ENCODE results near the gene DTNB. TPM values are rescaled to one million over a fixed set of nuclear protein-coding genes. Genes with fewer than 3 reads are reported as not detected.

Gene DTNB
- total RNA-seq, 4 donors from 2014 or later = 3.0 to 7.5 (median 4.3) TPM

DNA sequence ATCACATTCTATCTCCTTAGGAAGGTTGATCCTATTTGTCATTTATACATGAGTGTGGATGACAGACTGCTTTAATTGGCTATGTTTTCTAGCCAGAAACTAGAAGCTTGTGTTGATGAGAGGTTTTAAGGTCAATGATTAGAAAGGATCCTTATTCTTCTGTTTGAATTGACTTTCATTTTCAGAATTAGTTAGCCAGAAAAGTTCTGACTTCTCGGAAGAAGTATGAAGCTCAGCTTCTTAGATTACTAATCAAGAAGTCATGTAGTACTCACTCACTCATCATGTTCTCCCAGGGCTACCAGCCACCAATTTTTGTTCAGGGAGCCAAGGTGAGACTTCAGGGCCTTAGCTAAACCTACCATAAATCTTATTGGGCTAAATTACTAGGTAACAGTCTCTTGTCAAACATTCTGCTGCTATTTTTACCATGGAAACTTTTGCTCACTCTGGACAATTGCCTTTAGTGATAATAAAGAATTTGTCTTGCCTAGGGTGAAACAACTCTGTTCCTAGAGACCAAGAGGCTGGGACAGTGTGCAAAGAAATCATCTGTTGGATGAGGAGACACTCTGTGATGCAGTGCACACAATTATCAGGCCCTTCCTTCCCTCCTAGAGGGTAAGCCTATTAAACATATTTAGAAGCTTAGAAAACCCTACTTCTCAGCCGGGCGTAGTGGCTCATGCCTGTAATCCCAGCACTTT lies 220.0 kb downstream of the DTNB start:
- no peak for DNase-seq (ENCODE audit: extremely low spot score)
- WGBS = 54% methylated on average over 3 of the region's 3 CpGs
- peaks cover 0 to 6% (median 0%) of the 10 kb centered on the region in 4 donors for H3K36me3 ChIP-seq

DNA sequence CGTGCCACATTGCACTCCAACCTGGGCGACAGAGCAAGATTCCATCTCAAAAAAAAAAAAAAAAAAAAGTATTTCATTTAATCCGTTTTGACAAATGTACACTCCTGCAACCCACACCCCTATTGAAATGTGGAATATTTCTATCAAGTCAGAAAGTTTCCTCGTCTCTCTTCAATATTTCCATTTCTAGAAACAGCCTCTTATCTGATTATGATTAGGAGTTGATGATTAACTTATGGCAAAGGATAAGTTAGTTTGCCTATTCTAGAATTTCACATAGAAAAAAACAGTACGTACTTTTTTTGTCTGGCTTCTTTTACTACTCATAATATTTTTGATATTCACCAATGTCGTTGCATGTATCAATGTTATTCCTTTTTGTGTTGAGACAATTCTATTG lies 224.6 kb downstream of the DTNB start:
- TF ChIP-seq EP300 (IDR thresholded peaks at IDR 0.05) (no peak), POLR2AphosphoS5 (IDR thresholded peaks at IDR 0.05) (no peak), POLR2A (IDR thresholded peaks at IDR 0.05; ENCODE audit: low read depth) (no peak)
- TF ChIP-seq, protein P1, sequence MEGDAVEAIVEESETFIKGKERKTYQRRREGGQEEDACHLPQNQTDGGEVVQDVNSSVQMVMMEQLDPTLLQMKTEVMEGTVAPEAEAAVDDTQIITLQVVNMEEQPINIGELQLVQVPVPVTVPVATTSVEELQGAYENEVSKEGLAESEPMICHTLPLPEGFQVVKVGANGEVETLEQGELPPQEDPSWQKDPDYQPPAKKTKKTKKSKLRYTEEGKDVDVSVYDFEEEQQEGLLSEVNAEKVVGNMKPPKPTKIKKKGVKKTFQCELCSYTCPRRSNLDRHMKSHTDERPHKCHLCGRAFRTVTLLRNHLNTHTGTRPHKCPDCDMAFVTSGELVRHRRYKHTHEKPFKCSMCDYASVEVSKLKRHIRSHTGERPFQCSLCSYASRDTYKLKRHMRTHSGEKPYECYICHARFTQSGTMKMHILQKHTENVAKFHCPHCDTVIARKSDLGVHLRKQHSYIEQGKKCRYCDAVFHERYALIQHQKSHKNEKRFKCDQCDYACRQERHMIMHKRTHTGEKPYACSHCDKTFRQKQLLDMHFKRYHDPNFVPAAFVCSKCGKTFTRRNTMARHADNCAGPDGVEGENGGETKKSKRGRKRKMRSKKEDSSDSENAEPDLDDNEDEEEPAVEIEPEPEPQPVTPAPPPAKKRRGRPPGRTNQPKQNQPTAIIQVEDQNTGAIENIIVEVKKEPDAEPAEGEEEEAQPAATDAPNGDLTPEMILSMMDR (IDR thresholded peaks at IDR 0.05) = no peak
- no peak for DNase-seq (ENCODE audit: extremely low spot score)
- no peak overlapping the region for H3K27ac ChIP-seq (replicated peaks in 1 of 4)
- no peaks in the 10 kb centered on the region for H3K27me3 ChIP-seq
- H3K4me3 ChIP-seq = no peak overlapping the region
- 93% methylated on average over 6 of the region's 6 CpGs for WGBS
- H3K4me1 ChIP-seq = peaks cover 4 to 10% (median 9%) of the 10 kb centered on the region in 4 donors
- peaks cover 0 to 6% (median 0%) of the 10 kb centered on the region in 4 donors for H3K36me3 ChIP-seq
- intact Hi-C loops (cut with DNase I) = no loop called here
- H3K9me3 ChIP-seq = no peaks in the 10 kb centered on the region

More for the DNA sequence above, 220.0 kb downstream of the DTNB start:
- no peaks in the 10 kb centered on the region for H3K9me3 ChIP-seq
- H3K4me3 ChIP-seq = no peak overlapping the region
- H3K27me3 ChIP-seq = no peaks in the 10 kb centered on the region
- intact Hi-C loops (cut with DNase I) = no loop called here
- H3K4me1 ChIP-seq = peaks cover 4 to 34% (median 28%) of the 10 kb centered on the region in 4 donors
- TF ChIP-seq POLR2A (IDR thresholded peaks at IDR 0.05; ENCODE audit: low read depth) (no peak), POLR2AphosphoS5 (IDR thresholded peaks at IDR 0.05) (no peak), EP300 (IDR thresholded peaks at IDR 0.05) (no peak)
- TF ChIP-seq, protein P1 (IDR thresholded peaks at IDR 0.05) = no peak
- peak overlapping the region in 1 of 4 donors; percentile 20 for H3K27ac ChIP-seq (replicated peaks in 1 of 4)

DNA sequence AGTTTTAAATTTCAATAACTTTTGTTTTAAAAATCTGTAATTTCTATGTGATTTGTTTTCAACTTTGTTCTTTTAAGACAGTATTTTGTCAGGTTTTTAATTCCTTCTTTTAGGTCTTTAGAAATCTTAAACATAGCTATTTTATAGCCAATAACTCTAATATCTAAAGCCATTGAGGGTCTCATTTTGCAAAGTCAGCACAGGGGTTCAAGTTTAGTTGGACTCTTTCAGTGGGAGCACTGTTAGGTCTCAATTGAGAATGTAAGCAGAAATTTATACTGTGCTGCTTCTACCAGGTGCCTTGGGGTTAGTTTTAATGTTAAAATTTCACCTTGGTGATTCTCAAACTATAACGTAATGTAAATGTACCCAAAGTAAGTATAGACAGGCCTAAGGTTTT lies 226.4 kb downstream of the DTNB start:
- Histone ChIP-seq H3K36me3 (peaks cover 0 to 6% (median 0%) of the 10 kb centered on the region in 4 donors), H3K4me3 (no peak overlapping the region), H3K27ac (replicated peaks in 1 of 4) (no peak overlapping the region), H3K9me3 (no peaks in the 10 kb centered on the region), H3K4me1 (no peaks in the 10 kb centered on the region), H3K27me3 (no peaks in the 10 kb centered on the region)
- TF ChIP-seq, protein P1 (IDR thresholded peaks at IDR 0.05) = no peak
- no peak for TF ChIP-seq POLR2A (IDR thresholded peaks at IDR 0.05; ENCODE audit: low read depth)
- no peak for TF ChIP-seq EP300 (IDR thresholded peaks at IDR 0.05)
- TF ChIP-seq POLR2AphosphoS5 (IDR thresholded peaks at IDR 0.05) = no peak
- 89% methylated on average over 1 of the region's 1 CpG for WGBS
- intact Hi-C loops (cut with DNase I) = no loop called here
- DNase-seq (ENCODE audit: extremely low spot score) = no peak

DNA sequence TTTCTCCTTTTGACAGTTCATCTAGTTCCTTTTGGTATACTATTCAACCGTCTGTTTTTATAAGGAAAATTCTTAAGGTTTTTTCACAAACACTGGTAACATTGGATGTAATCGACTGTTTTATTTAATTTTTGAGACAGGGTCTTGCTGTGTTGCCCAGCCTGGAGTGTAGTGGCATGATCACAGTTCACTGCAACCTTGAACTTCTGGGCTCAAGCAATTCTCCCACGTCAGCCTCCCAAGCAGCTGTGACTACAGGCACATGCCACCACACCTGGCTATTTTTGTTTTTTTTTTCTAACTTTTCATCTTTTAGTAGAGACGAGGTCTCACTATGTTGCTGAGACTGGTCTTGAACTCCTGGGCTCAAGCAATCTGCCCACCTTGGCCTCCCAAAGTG lies 227.3 kb downstream of the DTNB start:
- WGBS = 90% methylated on average over 4 of the region's 4 CpGs
- intact Hi-C loops (cut with DNase I) = no loop called here

More for the DNA sequence above, 227.3 kb downstream of the DTNB start:
- peaks cover 0 to 6% (median 2%) of the 10 kb centered on the region in 4 donors for H3K4me1 ChIP-seq
- no peaks in the 10 kb centered on the region for H3K9me3 ChIP-seq
- no peaks in the 10 kb centered on the region for H3K27me3 ChIP-seq
- peaks cover 0 to 6% (median 0%) of the 10 kb centered on the region in 4 donors for H3K36me3 ChIP-seq
- H3K4me3 ChIP-seq = no peak overlapping the region
- TF ChIP-seq POLR2A (IDR thresholded peaks at IDR 0.05; ENCODE audit: low read depth) (no peak), POLR2AphosphoS5 (IDR thresholded peaks at IDR 0.05) (no peak), EP300 (IDR thresholded peaks at IDR 0.05) (no peak)
- TF ChIP-seq, protein P1 (IDR thresholded peaks at IDR 0.05) = no peak
- DNase-seq (ENCODE audit: extremely low spot score) = no peak
- no peak overlapping the region for H3K27ac ChIP-seq (replicated peaks in 1 of 4)

Measured in esophagus muscularis mucosa (tissue), 4 donors.